ENCODE measurements around the gene LRP1B. TPM values are rescaled to one million over a fixed set of nuclear protein-coding genes. Genes with fewer than 3 reads are reported as not detected.

The LRP1B gene
- total RNA-seq, 1 experiment from 2014 or later, result 0.52 TPM

DNA sequence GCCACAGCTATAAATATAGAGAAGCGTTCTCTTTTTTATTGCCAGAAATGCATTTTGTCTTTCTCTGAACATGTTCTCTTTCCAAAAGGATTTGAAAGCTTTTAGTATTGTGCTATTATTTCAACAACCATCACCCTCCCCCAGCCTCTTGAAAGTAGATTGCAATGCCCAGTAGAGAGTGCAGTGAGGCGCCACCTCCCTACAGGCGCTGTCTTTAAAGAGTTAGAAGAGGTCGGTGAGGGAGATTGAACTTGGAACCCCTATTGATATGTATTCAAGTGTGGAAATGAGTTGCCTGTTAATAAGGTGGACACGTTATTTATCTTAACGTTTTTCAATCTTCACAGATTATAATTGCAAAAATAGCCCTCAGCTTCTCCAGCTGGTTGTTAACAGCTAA lies 360.3 kb downstream of the LRP1B start (continued):
- TF ChIP-seq, protein P1, sequence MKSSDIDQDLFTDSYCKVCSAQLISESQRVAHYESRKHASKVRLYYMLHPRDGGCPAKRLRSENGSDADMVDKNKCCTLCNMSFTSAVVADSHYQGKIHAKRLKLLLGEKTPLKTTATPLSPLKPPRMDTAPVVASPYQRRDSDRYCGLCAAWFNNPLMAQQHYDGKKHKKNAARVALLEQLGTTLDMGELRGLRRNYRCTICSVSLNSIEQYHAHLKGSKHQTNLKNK (CRISPR knock-in tag; IDR thresholded peaks at IDR 0.05), result no peak
- TF ChIP-seq ERG (CRISPR knock-in tag; IDR thresholded peaks at IDR 0.05) (no peak), SMAD4 (CRISPR knock-in tag; IDR thresholded peaks at IDR 0.05) (no peak), ZNF396 (CRISPR knock-in tag; IDR thresholded peaks at IDR 0.05; ENCODE audit: borderline replicate concordance) (no peak)

GRCh38 chr2:141767691-141768090 lies 363.1 kb downstream of the LRP1B start:
- peaks cover 53% of the 10 kb centered on the region for H3K4me1 Mint-ChIP-seq
- no peaks in the 10 kb centered on the region for H3K27me3 Mint-ChIP-seq (ENCODE audit: low read depth)
- H3K4me3 Mint-ChIP-seq, result no peak overlapping the region
- no peak overlapping the region for H3K27ac Mint-ChIP-seq
- H3K9me3 Mint-ChIP-seq, result peaks cover 4% of the 10 kb centered on the region; the same call in 1 of the 2 replicates
- DNase-seq (ENCODE audit: low spot score), result no peak
- no peak for ATAC-seq
- POLR2A ChIA-PET, result no interaction called here
- CTCF ChIA-PET, result no interaction called here
- no peaks in the 10 kb centered on the region for H3K36me3 Mint-ChIP-seq
- TF ChIP-seq, protein P2, sequence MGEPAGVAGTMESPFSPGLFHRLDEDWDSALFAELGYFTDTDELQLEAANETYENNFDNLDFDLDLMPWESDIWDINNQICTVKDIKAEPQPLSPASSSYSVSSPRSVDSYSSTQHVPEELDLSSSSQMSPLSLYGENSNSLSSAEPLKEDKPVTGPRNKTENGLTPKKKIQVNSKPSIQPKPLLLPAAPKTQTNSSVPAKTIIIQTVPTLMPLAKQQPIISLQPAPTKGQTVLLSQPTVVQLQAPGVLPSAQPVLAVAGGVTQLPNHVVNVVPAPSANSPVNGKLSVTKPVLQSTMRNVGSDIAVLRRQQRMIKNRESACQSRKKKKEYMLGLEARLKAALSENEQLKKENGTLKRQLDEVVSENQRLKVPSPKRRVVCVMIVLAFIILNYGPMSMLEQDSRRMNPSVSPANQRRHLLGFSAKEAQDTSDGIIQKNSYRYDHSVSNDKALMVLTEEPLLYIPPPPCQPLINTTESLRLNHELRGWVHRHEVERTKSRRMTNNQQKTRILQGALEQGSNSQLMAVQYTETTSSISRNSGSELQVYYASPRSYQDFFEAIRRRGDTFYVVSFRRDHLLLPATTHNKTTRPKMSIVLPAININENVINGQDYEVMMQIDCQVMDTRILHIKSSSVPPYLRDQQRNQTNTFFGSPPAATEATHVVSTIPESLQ (CRISPR knock-in tag; IDR thresholded peaks at IDR 0.05), result no peak
- TF ChIP-seq ZNF281 (CRISPR knock-in tag; IDR thresholded peaks at IDR 0.05) (no peak), ZNF263 (CRISPR knock-in tag; IDR thresholded peaks at IDR 0.05; ENCODE audit: low read depth) (no peak)
- TF ChIP-seq, protein P3, sequence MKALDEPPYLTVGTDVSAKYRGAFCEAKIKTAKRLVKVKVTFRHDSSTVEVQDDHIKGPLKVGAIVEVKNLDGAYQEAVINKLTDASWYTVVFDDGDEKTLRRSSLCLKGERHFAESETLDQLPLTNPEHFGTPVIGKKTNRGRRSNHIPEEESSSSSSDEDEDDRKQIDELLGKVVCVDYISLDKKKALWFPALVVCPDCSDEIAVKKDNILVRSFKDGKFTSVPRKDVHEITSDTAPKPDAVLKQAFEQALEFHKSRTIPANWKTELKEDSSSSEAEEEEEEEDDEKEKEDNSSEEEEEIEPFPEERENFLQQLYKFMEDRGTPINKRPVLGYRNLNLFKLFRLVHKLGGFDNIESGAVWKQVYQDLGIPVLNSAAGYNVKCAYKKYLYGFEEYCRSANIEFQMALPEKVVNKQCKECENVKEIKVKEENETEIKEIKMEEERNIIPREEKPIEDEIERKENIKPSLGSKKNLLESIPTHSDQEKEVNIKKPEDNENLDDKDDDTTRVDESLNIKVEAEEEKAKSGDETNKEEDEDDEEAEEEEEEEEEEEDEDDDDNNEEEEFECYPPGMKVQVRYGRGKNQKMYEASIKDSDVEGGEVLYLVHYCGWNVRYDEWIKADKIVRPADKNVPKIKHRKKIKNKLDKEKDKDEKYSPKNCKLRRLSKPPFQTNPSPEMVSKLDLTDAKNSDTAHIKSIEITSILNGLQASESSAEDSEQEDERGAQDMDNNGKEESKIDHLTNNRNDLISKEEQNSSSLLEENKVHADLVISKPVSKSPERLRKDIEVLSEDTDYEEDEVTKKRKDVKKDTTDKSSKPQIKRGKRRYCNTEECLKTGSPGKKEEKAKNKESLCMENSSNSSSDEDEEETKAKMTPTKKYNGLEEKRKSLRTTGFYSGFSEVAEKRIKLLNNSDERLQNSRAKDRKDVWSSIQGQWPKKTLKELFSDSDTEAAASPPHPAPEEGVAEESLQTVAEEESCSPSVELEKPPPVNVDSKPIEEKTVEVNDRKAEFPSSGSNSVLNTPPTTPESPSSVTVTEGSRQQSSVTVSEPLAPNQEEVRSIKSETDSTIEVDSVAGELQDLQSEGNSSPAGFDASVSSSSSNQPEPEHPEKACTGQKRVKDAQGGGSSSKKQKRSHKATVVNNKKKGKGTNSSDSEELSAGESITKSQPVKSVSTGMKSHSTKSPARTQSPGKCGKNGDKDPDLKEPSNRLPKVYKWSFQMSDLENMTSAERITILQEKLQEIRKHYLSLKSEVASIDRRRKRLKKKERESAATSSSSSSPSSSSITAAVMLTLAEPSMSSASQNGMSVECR (CRISPR knock-in tag; IDR thresholded peaks at IDR 0.05; ENCODE audit: borderline replicate concordance), result no peak

DNA sequence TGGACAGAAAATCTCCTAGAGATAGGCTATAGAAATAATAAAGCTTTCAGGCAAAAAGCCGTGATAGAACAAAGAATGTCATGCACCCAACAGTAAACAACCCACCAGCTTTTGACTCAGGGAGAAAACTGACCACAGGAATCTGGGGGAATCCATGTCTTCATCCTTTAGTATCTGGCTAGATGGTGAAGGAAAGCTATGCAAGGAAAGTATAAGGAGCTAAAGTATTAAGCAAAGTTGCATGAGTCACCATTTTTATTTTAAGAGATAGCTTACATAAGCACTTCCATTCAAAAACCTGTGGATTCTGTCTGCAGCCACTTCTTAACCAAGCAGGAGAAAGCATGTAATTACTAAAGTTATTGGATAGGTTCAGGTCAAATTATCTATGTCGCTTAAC lies 363.8 kb downstream of the LRP1B start:
- ATAC-seq, result no peak
- peaks cover 4% of the 10 kb centered on the region; the same call in 1 of the 2 replicates for H3K9me3 Mint-ChIP-seq
- DNase-seq (ENCODE audit: low spot score), result no peak
- no peak overlapping the region for H3K4me3 Mint-ChIP-seq
- H3K36me3 Mint-ChIP-seq, result no peaks in the 10 kb centered on the region
- no peak overlapping the region for H3K27ac Mint-ChIP-seq
- POLR2A ChIA-PET, result no interaction called here
- H3K27me3 Mint-ChIP-seq (ENCODE audit: low read depth), result no peaks in the 10 kb centered on the region
- CTCF ChIA-PET, result no interaction called here
- peaks cover 47% of the 10 kb centered on the region for H3K4me1 Mint-ChIP-seq
- TF ChIP-seq RORB (CRISPR knock-in tag; IDR thresholded peaks at IDR 0.05), result no peak
- TF ChIP-seq ZSCAN18 (CRISPR knock-in tag; IDR thresholded peaks at IDR 0.05), result no peak
- TF ChIP-seq, protein P4, sequence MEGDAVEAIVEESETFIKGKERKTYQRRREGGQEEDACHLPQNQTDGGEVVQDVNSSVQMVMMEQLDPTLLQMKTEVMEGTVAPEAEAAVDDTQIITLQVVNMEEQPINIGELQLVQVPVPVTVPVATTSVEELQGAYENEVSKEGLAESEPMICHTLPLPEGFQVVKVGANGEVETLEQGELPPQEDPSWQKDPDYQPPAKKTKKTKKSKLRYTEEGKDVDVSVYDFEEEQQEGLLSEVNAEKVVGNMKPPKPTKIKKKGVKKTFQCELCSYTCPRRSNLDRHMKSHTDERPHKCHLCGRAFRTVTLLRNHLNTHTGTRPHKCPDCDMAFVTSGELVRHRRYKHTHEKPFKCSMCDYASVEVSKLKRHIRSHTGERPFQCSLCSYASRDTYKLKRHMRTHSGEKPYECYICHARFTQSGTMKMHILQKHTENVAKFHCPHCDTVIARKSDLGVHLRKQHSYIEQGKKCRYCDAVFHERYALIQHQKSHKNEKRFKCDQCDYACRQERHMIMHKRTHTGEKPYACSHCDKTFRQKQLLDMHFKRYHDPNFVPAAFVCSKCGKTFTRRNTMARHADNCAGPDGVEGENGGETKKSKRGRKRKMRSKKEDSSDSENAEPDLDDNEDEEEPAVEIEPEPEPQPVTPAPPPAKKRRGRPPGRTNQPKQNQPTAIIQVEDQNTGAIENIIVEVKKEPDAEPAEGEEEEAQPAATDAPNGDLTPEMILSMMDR (IDR thresholded peaks at IDR 0.05), result no peak
- no peak for TF ChIP-seq TEAD1 (CRISPR knock-in tag; IDR thresholded peaks at IDR 0.05)
- no peak for TF ChIP-seq FOXK1 (CRISPR knock-in tag; IDR thresholded peaks at IDR 0.05)
- TF ChIP-seq ZNF416 (CRISPR knock-in tag; IDR thresholded peaks at IDR 0.05), result no peak
- TF ChIP-seq, protein P1 (CRISPR knock-in tag; IDR thresholded peaks at IDR 0.05), result no peak
- TF ChIP-seq ESRRA (CRISPR knock-in tag; IDR thresholded peaks at IDR 0.05; ENCODE audit: borderline replicate concordance), result no peak
- TF ChIP-seq, protein P5, sequence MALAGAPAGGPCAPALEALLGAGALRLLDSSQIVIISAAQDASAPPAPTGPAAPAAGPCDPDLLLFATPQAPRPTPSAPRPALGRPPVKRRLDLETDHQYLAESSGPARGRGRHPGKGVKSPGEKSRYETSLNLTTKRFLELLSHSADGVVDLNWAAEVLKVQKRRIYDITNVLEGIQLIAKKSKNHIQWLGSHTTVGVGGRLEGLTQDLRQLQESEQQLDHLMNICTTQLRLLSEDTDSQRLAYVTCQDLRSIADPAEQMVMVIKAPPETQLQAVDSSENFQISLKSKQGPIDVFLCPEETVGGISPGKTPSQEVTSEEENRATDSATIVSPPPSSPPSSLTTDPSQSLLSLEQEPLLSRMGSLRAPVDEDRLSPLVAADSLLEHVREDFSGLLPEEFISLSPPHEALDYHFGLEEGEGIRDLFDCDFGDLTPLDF (CRISPR knock-in tag; IDR thresholded peaks at IDR 0.05), result no peak
- no peak for TF ChIP-seq ZBTB21 (CRISPR knock-in tag; IDR thresholded peaks at IDR 0.05; ENCODE audit: borderline replicate concordance)

Measured in WTC11 (cell line).